HG03575 (cell line): Measurements from ENCODE around the gene NUP188.

ENCODE experiments used
- ATAC-seq: cut with Tn5 transposase; IDR thresholded peaks from one replicate; pipeline ENCODE4 v1.9.1; 2021; ENCODE audit not compliant: unreplicated experiment, insufficient number of reproducible peaks, low FRiP score; ENCODE audit errors: extremely low read depth

Gene NUP188

GRCh38 chr9:129040113-129040643 lies 92.7 kb downstream of the NUP188 start:
- ATAC-seq = no peak

GRCh38 chr9:129042016-129042415 lies 94.5 kb downstream of the NUP188 start:
- ATAC-seq = no peak

GRCh38 chr9:129052592-129052991 lies 105.1 kb downstream of the NUP188 start:
- no peak for ATAC-seq

GRCh38 chr9:129053020-129053419 lies 105.5 kb downstream of the NUP188 start:
- no peak for ATAC-seq

- ATAC-seq = no peak
Observed at GRCh38 chr9:129054163-129054851, 106.8 kb downstream of the NUP188 start.
